PC-9 (cell line): ENCODE data around the gene PRKG2. TPM values are rescaled to one million over a fixed set of nuclear protein-coding genes. Genes with fewer than 3 reads are reported as not detected.

ENCODE experiments used
- BruUV-seq: library from RNA; stranded (reverse); fragments of 400-500 nt; replicated peaks from 2 replicates; lab custom pipeline; 2021; lab: Mats Ljungman, UMichigan
- CTCF ChIA-PET: fragments of 300-600 bp; sonication (Branson Sonifier 250); formaldehyde crosslinking; loops from one replicate; lab custom pipeline; 2022; ENCODE audit warnings: antibody characterized with exemption; lab: Charles Lee
- POLR2A ChIA-PET: fragments of 300-600 bp; sonication (Branson Sonifier 250); formaldehyde crosslinking; loops from one replicate; lab custom pipeline; 2022; ENCODE audit warnings: antibody characterized with exemption; ENCODE audit not compliant: unreplicated experiment; lab: Charles Lee
- DNase-seq, 2 experiments: peaks; one replicate each; pipeline versions ENCODE4 v3.0.0 to v3.0.0-alpha.2; 2015 to 2022; ENCODE audit warnings: mixed read lengths in 1 of 2
- H2AFZ ChIP-seq: fragments of 200-600 bp; sonication (generic); 2 replicates; pipeline ENCODE4 v1.8.1; 2017; ENCODE audit warnings: antibody characterized with exemption
- H3F3A ChIP-seq: fragments of 200-600 bp; sonication (generic); 2 replicates; pipeline ENCODE4 v1.8.1; 2017; ENCODE audit warnings: antibody characterized with exemption, mild to moderate bottlenecking, low read depth; ENCODE audit not compliant: insufficient read depth
- H3K27ac ChIP-seq: fragments of 200-600 bp; sonication (generic); 2 replicates; pipeline ENCODE4 v1.6.1; 2016; ENCODE audit warnings: mixed run types
- H3K27me3 ChIP-seq: fragments of 200-600 bp; sonication (generic); 2 replicates; pipeline ENCODE4 v1.6.1; 2016; ENCODE audit warnings: low read depth, mixed run types; ENCODE audit not compliant: insufficient read depth
- H3K36me3 ChIP-seq: fragments of 200-600 bp; sonication (generic); 2 replicates; pipeline ENCODE4 v1.6.1; 2016; ENCODE audit warnings: low read depth, mixed run types
- H3K4me1 ChIP-seq: fragments of 200-600 bp; sonication (generic); replicated peaks from 2 replicates; pipeline ENCODE4 v1.6.1; 2016; ENCODE audit warnings: mixed run types; ENCODE audit not compliant: insufficient read depth
- H3K4me2 ChIP-seq: fragments of 200-600 bp; sonication (generic); 2 replicates; pipeline ENCODE4 v1.6.1; 2017; ENCODE audit warnings: mixed run types
- H3K4me3 ChIP-seq: fragments of 200-600 bp; sonication (generic); 2 replicates; pipeline ENCODE4 v1.6.1; 2016; ENCODE audit warnings: mixed run types
- H3K79me2 ChIP-seq: fragments of 200-600 bp; sonication (generic); 2 replicates; pipeline ENCODE4 v1.6.1; 2017; ENCODE audit warnings: low read depth, mixed run types
- H3K9me2 ChIP-seq: fragments of 200-600 bp; sonication (generic); 2 replicates; pipeline ENCODE4 v1.8.1; 2017; ENCODE audit warnings: mild to moderate bottlenecking; ENCODE audit not compliant: insufficient read depth
- H3K9me3 ChIP-seq: fragments of 200-600 bp; sonication (generic); 2 replicates; pipeline ENCODE4 v1.8.1; 2016; ENCODE audit warnings: low read depth; ENCODE audit not compliant: insufficient read depth
- H4K20me1 ChIP-seq: fragments of 200-600 bp; sonication (generic); 2 replicates; pipeline ENCODE4 v1.8.1; 2017; ENCODE audit not compliant: insufficient read depth
- CTCF ChIP-seq: fragments of 200-600 bp; sonication (generic); conservative IDR thresholded peaks from 2 replicates; pipeline ENCODE4 v1.6.1; 2017; ENCODE audit warnings: mixed run types, antibody characterized with exemption, mild to moderate bottlenecking, moderate library complexity
- EZH2 ChIP-seq: fragments of 200-600 bp; sonication (generic); IDR thresholded peaks from 2 replicates; pipeline ENCODE4 v1.8.0; 2017; ENCODE audit warnings: antibody characterized with exemption, low read depth
- intact Hi-C: fragments of 100-400 bp; cut with micrococcal nuclease; formaldehyde crosslinking; loops from one replicate; pipeline ENCODE4 v1.10.0; 2022; ENCODE audit not compliant: unreplicated experiment
- total RNA-seq: library from RNA; stranded (reverse); gene quantifications from 2 replicates; pipeline ENCODE4 v1.2.3, GENCODE V29; 2021

Gene PRKG2
- total RNA-seq, 1 experiment from 2014 or later: not detected

GRCh38 chr4:81039351-81039972, 175.6 kb downstream of the PRKG2 start:
- DNase-seq: peak in 1 of 2 experiments; percentile 46
- Histone ChIP-seq H3K79me2 (no peaks in the 10 kb centered on the region), H4K20me1 (no peaks in the 10 kb centered on the region), H3K4me1 (peaks cover 17% of the 10 kb centered on the region), H3K4me2 (peak overlapping the region; percentile 40), H3K36me3 (no peaks in the 10 kb centered on the region), H3K9me3 (no peaks in the 10 kb centered on the region), H3F3A (no peaks in the 10 kb centered on the region), H3K27me3 (no peaks in the 10 kb centered on the region), H3K4me3 (no peak overlapping the region), H3K9me2 (no peaks in the 10 kb centered on the region), H3K27ac (0 out of 2 replicates have a peak overlapping the region, but pooled peaks have one; percentile 32), H2AFZ (no peak overlapping the region)
- no TSS peak for BruUV-seq
- intact Hi-C loops: no loop called here
- TF ChIP-seq EZH2 (no peak), CTCF (no peak)
- ChIA-PET CTCF (interaction anchor here (0.5 to 2.0 kb wide), 3 partner anchors 463 to 677 kb away, joined by 5 to 19 read pairs (median 10); no protein-coding TSS in a partner anchor), POLR2A (interaction anchor here (0.5 kb wide), 1 partner anchor 308 kb away, joined by 14 read pairs; no protein-coding TSS in a partner anchor)

- no peak for DNase-seq
- intact Hi-C loops: no loop called here
- Histone ChIP-seq H3F3A (no peaks in the 10 kb centered on the region), H3K36me3 (no peaks in the 10 kb centered on the region), H3K79me2 (no peaks in the 10 kb centered on the region), H3K4me2 (peak overlapping the region; percentile 40; the same call in 1 of the 2 replicates), H2AFZ (no peak overlapping the region), H3K9me2 (no peaks in the 10 kb centered on the region), H3K27ac (0 out of 2 replicates have a peak overlapping the region, but pooled peaks have one; percentile 32), H3K9me3 (no peaks in the 10 kb centered on the region), H3K4me3 (no peak overlapping the region), H3K4me1 (peaks cover 17% of the 10 kb centered on the region), H3K27me3 (no peaks in the 10 kb centered on the region), H4K20me1 (no peaks in the 10 kb centered on the region)
- TF ChIP-seq CTCF (no peak), EZH2 (no peak)
- ChIA-PET CTCF (interaction anchor here (0.5 to 2.0 kb wide), 3 partner anchors 462 to 676 kb away, joined by 5 to 19 read pairs (median 10); no protein-coding TSS in a partner anchor), POLR2A (interaction anchor here (0.5 kb wide), 1 partner anchor 307 kb away, joined by 14 read pairs; no protein-coding TSS in a partner anchor)
- BruUV-seq: no TSS peak
Observed at GRCh38 chr4:81038636-81039350, 176.2 kb downstream of the PRKG2 start.

Other genes starting within 250 kb of the PRKG2 start
- gene BMP3, start 184.5 kb downstream of the PRKG2 start, total RNA-seq: 0.41 and 0.50 TPM in 2 replicates